Stimulated activated CD4-positive, alpha-beta T cell treated with anti-CD3 and anti-CD28 coated beads, Interleukin-1b, Interleukin-23, amount 100 ng/mL, for 4 hours (primary cell): ENCODE measurements around the gene TMEM54.
"Not testable (repeated sequence)": the region's sequence is repeated elsewhere in the genome, so short reads cannot be mapped to it uniquely, and the experiment has no call there.

Experiments
- DNase-seq, 2 donors: peaks; one replicate each; pipeline ENCODE4 v3.0.0-alpha.2; 2020; ENCODE audit warnings: low read depth in 2 of 2

The TMEM54 gene

GRCh38 chr1:32919811-32920733 lies 18.9 kb upstream of the TMEM54 start:
- no peak for DNase-seq

- no peak for DNase-seq
Measured at GRCh38 chr1:32918179-32918578, 17.0 kb upstream of the TMEM54 start.

GRCh38 chr1:32917521-32917920 lies 16.3 kb upstream of the TMEM54 start:
- DNase-seq = no peak

- DNase-seq = no peak
Measured at GRCh38 chr1:32915766-32916706, 14.8 kb upstream of the TMEM54 start.

GRCh38 chr1:32910319-32910718 lies 9.1 kb upstream of the TMEM54 start:
- DNase-seq = no peak

GRCh38 chr1:32907435-32907834 lies 6.2 kb upstream of the TMEM54 start:
- no peak for DNase-seq

GRCh38 chr1:32906654-32907053 lies 5.5 kb upstream of the TMEM54 start:
- DNase-seq = no peak

GRCh38 chr1:32905588-32905987 lies 4.4 kb upstream of the TMEM54 start:
- not testable (repeated sequence) for DNase-seq

GRCh38 chr1:32904797-32905196 lies 3.6 kb upstream of the TMEM54 start:
- no peak for DNase-seq

GRCh38 chr1:32903991-32904785 lies 3.0 kb upstream of the TMEM54 start:
- DNase-seq = no peak

GRCh38 chr1:32902535-32902920 lies 1.3 kb upstream of the TMEM54 start:
- no peak for DNase-seq

- DNase-seq = no peak
Measured at GRCh38 chr1:32901823-32902534, 790 bp upstream of the TMEM54 start.

- no peak for DNase-seq
Measured at GRCh38 chr1:32900371-32900955, 726 bp downstream of the TMEM54 start.

- DNase-seq = no peak
Measured at GRCh38 chr1:32899586-32900296, 1.4 kb downstream of the TMEM54 start.

GRCh38 chr1:32898958-32899357 lies 2.2 kb downstream of the TMEM54 start:
- DNase-seq = no peak

- DNase-seq = no peak
Measured at GRCh38 chr1:32898056-32898455, 3.1 kb downstream of the TMEM54 start.

- no peak for DNase-seq
Measured at GRCh38 chr1:32897082-32898049, 3.8 kb downstream of the TMEM54 start.

- no peak for DNase-seq
Measured at GRCh38 chr1:32896451-32896850, 4.7 kb downstream of the TMEM54 start.
